Stimulated activated CD4-positive, alpha-beta T cell treated with anti-CD3 and anti-CD28 coated beads, Interleukin-1b, Interleukin-23, amount 100 ng/mL, for 4 hours (primary cell): ENCODE measurements around the gene SCGB1C1.

Source experiments
- DNase-seq, 2 donors: peaks; one replicate each; pipeline ENCODE4 v3.0.0-alpha.2; 2020; ENCODE audit warnings: low read depth in 2 of 2

SCGB1C1 gene

DNA sequence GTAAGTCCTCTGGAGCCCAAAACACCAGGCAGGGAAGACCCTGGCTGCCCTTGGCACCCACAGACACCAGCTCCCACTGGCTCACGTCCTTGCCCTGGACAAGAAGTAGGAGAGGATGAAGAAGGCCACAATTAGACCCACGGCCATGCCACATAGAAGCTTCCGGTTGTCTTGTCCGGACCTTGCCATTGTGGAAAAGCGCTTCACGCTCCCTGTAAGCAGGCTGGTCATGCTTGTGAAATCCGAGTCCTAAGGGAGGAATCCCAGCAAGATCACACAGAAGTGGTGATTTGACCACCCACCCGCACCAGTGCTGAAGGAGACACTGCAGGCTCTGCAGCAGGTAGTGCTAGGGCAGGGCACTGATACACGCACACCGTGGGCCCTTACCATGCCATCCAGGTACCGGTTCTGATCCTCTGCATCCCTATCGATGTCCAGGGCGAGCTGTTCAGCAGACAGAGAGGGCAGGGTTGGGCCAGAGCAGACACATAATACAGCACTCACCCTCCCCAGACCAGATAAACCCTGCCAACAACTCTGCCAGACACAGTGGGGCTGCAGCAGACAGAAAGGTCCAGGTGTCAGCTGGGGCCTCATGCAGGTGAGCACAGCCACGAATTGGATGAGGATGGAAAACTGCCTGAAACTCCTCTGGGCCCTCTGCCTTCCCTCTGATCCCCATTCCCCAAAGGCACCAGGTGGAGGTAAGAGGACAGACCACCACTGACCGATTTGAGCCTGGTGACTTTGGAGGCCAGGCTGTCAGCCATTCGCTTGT lies 12.5 kb downstream of the SCGB1C1 start:
- no peak for DNase-seq

- DNase-seq, result no peak
Measured at GRCh38 chr11:206002-206384, 13.1 kb downstream of the SCGB1C1 start.

DNA sequence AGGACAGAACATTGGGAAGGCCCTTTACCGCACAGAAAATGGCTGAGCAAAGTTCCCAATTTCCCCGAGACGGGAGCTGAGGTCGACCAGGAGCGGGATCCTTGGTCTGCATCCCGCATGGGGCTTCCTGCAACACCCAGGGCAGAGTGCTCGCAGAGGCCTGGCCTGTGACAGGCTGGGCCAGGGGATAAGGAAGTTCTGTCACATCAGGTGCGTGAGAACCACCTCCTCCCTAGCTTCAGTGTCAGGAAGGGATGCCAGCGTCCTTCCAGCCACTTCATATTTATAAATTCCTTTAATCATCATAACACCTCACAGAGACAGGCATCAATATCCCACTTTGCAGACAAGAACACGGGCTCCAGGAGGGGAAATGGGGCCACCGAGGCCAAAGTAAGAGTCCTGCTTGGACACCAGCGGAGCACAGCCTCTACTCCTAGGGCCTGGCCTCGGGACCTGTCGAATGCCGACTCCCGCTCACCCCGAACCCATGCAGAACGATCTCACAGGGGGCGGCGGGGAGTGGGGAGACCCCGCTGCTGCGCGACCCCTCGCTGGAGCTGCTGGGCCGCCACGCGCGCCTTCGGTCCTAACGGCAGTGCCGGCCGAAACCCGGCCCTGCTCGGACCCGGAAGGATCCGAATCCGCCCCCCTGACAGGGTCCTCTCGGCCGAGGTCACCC lies 13.8 kb downstream of the SCGB1C1 start:
- peak in 1 of 2 donors; percentile 15 for DNase-seq

GRCh38 chr11:207208-207862 lies 14.5 kb downstream of the SCGB1C1 start, which contains the start of the genes BET1L and RIC8A:
TSS of gene BET1L (minus strand) at chr11:207399. CDS start at chr11:207321, 78 bp downstream.
TSS of gene RIC8A (plus strand) at chr11:207708. CDS start at chr11:208855, 1,147 bp downstream.
- peak; percentile 89 to 97 for DNase-seq

GRCh38 chr11:207863-208180 lies 14.9 kb downstream of the SCGB1C1 start:
- DNase-seq, result no peak

DNA sequence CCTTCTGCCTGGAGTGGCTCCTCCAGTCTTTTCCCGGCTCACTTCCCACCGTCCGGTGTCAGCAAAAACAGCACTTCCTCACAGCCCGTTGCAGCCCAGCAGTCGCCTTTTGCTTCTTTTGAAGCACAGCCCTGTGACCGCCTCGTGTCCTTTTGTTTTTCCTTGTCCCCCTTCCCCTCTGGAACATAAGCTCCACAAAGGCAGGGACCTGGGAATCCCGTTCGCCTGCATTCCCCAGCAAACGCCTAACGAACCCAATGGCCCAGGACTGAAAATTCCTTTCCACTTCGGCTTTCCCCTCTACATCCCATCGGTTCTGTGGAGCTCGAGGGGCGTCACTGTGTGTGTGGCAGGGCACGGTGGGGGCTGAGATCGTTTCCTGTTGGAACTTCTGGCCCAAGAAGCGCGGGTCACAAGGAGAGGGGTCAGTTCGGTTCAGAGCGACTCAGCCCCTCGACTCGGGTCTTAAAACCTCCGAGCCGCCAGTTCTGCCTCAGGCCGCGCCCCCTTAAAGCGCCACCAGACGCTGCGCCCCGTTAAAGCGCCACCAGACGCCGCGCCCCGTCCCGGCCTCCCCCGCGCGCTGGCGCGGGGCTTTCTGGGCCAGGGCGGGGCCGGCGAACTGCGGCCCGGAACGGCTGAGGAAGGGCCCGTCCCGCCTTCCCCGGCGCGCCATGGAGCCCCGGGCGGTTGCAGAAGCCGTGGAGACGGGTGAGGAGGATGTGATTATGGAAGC lies 15.5 kb downstream of the SCGB1C1 start:
- peak; percentile 70 to 75 for DNase-seq

- peak in 1 of 2 donors; percentile 42 for DNase-seq
Measured at GRCh38 chr11:208917-209260, 16.0 kb downstream of the SCGB1C1 start.

DNA sequence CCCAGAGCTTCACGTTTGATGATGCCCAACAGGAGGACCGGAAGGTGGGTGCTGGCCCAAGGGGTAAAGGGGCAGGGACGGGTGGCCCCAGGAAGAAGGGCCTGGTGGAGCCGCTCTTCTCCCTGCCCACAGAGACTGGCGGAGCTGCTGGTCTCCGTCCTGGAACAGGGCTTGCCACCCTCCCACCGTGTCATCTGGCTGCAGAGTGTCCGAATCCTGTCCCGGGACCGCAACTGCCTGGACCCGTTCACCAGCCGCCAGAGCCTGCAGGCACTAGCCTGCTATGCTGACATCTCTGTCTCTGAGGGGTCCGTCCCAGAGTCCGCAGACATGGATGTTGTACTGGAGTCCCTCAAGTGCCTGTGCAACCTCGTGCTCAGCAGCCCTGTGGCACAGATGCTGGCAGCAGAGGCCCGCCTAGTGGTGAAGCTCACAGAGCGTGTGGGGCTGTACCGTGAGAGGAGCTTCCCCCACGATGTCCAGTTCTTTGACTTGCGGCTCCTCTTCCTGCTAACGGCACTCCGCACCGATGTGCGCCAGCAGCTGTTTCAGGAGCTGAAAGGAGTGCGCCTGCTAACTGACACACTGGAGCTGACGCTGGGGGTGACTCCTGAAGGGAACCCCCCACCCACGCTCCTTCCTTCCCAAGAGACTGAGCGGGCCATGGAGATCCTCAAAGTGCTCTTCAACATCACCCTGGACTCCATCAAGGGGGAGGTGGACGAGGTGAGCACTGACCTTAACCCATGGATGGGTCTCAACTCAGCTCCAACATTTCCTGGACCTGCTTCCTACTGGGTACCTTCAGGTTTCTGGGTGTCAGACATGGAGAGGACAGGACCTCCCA lies 16.6 kb downstream of the SCGB1C1 start:
- no peak for DNase-seq

DNA sequence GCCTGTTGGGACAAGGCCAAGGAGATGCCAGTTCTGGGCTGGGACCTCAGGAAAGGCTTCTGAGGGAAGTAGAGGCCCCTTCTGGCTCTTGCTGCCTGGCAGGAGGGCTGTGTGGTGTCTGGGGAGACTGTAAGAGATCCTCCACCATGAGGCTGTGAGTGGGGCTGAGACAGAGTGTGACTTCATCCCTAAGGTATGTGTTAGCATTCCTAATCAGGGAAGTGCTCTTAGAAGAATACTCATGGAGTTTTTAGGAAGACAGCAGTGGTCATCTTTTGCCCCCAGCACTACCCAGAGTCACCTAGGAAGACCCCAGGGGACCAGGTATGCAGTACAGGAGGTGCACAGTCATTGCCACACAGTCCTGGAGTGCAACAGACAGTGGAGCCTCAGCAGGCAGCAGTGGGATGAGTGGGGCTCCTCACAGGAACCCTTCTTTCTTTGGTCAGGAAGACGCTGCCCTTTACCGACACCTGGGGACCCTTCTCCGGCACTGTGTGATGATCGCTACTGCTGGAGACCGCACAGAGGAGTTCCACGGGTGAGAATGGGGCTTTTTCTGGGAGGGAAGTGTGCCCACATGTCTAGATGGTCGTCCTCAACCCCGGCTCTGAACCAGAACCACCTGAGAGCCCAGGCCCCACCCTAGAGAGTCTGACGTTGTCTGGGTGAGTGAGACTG lies 17.4 kb downstream of the SCGB1C1 start:
- no peak for DNase-seq

DNA sequence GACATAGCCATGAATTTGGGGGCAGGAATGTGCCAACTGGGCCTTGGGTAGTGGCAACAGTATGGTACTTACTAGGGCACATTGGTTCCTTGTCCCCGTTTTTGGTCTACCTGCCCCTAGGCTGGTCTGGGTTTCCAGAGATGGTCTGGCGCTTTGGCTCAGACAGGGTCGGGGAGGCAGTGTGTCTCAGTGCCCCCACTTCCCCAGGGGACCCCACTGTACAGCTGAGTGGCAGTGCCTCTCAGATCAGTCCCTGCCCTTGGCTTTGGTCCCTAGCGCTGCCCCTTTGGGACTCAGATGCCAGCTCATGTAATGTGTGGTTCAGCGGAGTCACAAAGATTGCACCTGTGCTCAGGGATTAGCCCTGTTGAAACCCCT lies 17.9 kb downstream of the SCGB1C1 start:
- no peak for DNase-seq

DNA sequence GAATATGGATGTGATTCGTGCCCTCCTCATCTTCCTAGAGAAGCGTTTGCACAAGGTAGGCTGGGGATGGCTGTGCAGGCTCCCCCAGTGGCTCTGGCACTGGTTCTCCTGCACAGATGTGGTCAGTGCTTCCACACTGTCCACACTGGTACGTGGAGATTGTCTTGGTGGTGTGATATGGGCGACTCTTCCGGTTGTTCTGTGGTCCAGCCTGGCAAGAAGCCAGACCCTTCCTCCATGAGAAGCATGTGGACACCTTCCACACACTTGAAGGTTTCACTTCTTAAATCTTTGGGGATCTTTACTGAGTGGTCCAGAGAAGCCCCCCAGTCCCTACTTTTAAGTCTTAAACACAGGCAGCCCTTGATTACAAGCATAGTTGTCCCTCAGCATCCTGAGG lies 18.4 kb downstream of the SCGB1C1 start:
- DNase-seq, result no peak

DNA sequence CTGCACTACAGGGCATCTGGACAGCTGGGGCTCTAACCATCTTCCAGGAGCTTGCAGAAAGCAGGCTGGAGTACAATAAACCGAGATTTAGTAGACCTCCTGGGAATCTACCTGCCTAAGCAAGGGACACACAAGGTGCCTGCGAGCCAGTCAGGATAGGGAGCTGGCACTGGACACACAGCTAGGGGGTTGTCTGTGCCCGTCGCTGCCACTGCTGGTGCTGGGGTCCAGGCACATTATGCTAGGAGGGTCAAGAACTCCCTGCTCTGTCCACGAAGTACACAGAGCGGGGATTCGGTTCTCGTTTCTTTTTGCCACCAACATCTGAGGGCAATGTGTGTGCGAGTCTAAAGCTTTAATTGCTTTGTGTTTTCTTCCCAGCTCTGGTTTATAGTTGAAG lies 18.9 kb downstream of the SCGB1C1 start:
- no peak for DNase-seq

DNA sequence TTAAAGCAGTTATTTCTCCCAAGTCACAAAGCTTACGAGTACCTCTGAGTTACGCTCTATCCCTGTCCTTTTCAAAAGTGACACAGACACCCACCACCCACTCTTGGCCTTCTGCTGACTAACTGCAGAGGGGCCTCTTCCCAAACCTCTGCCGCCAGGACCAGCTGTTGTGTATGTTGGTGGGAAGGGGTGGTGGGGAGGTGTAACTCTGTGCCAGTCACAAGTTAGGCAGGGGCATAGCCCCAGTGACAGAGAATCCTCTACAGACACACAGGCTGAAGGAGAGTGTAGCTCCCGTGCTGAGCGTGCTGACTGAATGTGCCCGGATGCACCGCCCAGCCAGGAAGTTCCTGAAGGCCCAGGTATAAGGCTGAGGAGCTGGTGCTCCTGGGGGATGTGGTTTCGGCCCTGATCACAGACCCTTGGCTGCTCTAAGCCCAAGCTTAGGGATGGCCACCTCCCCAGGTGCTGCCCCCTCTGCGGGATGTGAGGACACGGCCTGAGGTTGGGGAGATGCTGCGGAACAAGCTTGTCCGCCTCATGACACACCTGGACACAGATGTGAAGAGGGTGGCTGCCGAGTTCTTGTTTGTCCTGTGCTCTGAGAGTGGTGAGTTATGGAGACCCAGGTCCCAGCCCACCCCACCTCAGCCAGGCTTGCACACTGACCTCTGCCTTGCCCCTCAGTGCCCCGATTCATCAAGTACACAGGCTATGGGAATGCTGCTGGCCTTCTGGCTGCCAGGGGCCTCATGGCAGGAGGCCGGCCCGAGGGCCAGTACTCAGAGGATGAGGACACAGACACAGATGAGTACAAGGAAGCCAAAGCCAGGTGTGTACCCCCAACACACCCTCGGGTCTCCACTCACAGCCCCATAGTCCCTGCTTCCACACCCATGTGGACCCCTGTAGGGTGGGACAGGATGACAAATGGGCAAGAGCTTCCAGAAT lies 19.5 kb downstream of the SCGB1C1 start:
- DNase-seq, result no peak

DNA sequence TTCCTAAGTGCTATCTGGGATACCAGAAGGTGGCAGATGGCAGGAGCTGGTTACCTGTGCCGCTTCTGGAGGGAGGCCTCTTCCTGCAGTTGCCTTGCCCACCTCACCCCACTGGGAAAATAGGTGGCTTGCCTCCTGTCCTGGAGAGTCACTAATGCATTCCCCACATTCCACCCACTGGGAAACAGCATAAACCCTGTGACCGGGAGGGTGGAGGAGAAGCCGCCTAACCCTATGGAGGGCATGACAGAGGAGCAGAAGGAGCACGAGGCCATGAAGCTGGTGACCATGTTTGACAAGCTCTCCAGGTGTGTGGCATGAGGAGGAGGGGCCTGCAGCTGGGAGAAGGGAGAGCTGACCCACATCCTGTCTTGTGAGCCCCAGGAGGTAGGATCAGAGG lies 20.2 kb downstream of the SCGB1C1 start:
- DNase-seq, result no peak

GRCh38 chr11:214083-214482 lies 21.2 kb downstream of the SCGB1C1 start:
- no peak for DNase-seq

GRCh38 chr11:215581-216037 lies 22.7 kb downstream of the SCGB1C1 start:
- DNase-seq, result no peak

DNA sequence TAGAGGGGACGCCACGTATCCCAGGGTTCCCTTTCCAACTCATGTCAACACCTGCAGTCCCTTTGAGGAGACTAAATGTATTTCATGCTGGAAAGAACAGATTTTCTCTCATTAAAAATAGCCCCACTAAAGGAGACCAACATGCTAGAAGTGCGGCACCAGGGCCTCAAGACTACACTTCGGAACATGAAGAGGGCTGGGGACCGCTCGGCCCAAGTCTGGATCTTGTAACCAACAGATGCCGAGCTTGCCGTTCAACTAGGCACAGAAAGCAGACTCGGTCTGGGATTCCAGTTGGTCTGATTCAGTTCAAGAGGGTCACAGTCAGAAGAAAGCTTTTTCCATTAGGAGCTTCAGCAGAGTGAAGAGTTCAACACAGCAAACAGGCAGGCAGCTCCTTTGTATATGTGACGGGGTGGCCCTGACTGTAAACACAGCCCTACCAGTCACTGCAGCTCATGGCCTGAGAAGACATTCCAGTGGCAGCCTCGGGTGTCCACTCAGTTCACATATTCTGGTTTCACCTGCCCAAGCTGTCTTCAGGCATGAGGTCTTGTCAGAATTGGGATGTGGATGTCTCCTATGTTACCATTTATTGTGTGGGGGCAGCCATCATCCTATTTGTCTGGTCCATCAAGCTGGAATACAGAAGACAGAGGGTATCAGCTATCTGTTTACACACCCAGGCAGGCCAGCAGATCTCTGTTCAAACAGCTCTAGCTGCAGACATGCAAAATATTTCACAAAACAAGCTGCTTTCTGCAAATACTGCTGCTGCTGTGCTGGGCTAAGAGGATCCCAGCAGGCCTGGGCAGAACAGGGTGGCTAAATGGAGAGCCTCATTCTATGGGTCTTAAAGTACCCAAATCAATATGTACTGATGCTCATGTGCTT lies 23.4 kb downstream of the SCGB1C1 start:
- DNase-seq, result no peak

DNA sequence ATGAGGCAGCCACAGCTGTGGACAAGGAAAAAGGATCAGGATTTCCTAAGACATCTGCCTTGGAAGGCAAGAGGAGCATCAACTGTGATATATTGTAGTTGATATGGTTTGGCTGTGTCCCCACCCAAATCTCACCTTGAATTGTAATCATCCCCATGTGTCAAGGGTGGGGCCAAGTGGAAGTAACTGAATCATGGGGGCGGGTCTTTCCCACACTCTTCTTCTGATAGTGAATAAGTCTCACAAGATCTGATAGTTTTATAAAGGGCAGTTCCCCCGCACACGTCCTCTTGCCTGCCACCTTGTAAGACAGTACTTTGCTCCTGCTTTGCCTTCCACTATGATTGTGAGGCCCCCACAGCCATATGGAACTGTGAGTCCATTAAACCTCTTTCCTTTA lies 24.8 kb downstream of the SCGB1C1 start:
- DNase-seq, result no peak
